GM23338 (cell line): ENCODE results near the gene TRAPPC10.
"Not testable (repeated sequence)": the region's sequence is repeated elsewhere in the genome, so short reads cannot be mapped to it uniquely, and the experiment has no call there.

Source experiments
- CREB1 ChIP-seq: fragments of 250-450 bp; sonication (Bioruptor Pico); IDR thresholded peaks from 2 replicates; pipeline ENCODE4 v1.5.0; 2020; ENCODE audit warnings: low read depth, mild to moderate bottlenecking, moderate library complexity
- EZH2 ChIP-seq: fragments of 200-600 bp; sonication (generic); IDR thresholded peaks from one replicate; pipeline ENCODE4 v1.8.0; 2017; ENCODE audit warnings: antibody characterized with exemption, mild to moderate bottlenecking, low read depth; ENCODE audit not compliant: unreplicated experiment
- EZH2phosphoT487 ChIP-seq: fragments of 200-600 bp; sonication (generic); IDR thresholded peaks from one replicate; pipeline ENCODE4 v1.8.1; 2018; ENCODE audit warnings: antibody characterized with exemption; ENCODE audit not compliant: unreplicated experiment
- NANOG ChIP-seq: IDR thresholded peaks from 2 replicates; pipeline ENCODE4 v1.6.1; 2016; ENCODE audit warnings: antibody characterized with exemption, borderline replicate concordance
- POLR2AphosphoS5 ChIP-seq: IDR thresholded peaks from 2 replicates; pipeline ENCODE4 v1.6.1; 2016; ENCODE audit warnings: antibody characterized with exemption, low read depth
- STAT1 ChIP-seq: IDR thresholded peaks from one replicate; pipeline ENCODE4 v1.6.1; 2016; ENCODE audit warnings: antibody characterized with exemption; ENCODE audit not compliant: unreplicated experiment
- ZNF114 ChIP-seq: fragments of 250-450 bp; sonication (Bioruptor Pico); IDR thresholded peaks from 2 replicates; pipeline ENCODE4 v1.5.0; 2020; ENCODE audit warnings: mild to moderate bottlenecking, moderate library complexity
- TF ChIP-seq, protein P1 (sequence below), 2 experiments: fragments of 200-600 bp in 1 of 2; sonication (generic) in 1 of 2; conservative IDR thresholded peaks; 2 replicates each; pipeline versions ENCODE4 v1.5.1 to v1.6.1; 2016 to 2017; ENCODE audit warnings: antibody characterized with exemption in 2 of 2, low read depth in 2 of 2, mild to moderate bottlenecking in 2 of 2, moderate library complexity in 1 of 2
- TF ChIP-seq, protein P2 (sequence below): IDR thresholded peaks from one replicate; pipeline ENCODE4 v1.6.1; 2018; ENCODE audit warnings: antibody characterized with exemption; ENCODE audit not compliant: unreplicated experiment
- TF ChIP-seq, protein P3 (sequence below): IDR thresholded peaks from 2 replicates; pipeline ENCODE4 v1.6.1; 2016; ENCODE audit warnings: antibody characterized with exemption

DNA sequence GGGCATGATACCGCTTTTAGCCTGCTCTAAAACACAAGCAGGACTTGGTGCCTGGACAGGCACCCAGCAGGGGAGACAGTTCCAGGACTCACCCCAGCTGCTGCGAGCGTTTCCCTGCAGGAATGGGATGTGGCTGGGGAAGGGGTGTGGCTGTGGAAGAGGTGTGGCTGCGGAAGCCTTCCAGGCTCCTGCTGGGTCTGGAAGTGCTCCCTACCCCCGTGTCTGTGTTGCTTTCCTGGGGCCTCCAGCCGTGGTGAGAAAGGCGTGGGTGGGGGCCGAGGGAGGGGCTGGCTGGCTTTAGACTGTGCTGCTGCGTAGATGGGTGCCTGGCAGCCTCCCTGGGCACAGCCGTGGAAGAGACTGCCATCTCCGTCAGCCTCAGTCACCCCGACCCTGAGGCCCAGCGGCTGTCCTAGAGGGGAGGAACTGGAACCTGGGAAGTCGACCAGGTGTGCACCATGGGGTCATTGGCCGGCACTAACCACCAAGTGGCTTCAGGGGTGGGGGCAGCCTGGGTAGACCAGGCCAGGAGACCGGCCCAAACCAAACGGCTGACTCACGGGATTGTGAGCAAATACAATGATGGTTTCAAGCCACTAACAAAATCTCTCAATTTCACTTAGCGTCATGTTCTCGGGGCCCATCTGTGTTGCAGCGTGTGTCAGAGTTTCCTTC lies 141.2 kb downstream of the TRAPPC10 start:
- TF ChIP-seq, protein P1, sequence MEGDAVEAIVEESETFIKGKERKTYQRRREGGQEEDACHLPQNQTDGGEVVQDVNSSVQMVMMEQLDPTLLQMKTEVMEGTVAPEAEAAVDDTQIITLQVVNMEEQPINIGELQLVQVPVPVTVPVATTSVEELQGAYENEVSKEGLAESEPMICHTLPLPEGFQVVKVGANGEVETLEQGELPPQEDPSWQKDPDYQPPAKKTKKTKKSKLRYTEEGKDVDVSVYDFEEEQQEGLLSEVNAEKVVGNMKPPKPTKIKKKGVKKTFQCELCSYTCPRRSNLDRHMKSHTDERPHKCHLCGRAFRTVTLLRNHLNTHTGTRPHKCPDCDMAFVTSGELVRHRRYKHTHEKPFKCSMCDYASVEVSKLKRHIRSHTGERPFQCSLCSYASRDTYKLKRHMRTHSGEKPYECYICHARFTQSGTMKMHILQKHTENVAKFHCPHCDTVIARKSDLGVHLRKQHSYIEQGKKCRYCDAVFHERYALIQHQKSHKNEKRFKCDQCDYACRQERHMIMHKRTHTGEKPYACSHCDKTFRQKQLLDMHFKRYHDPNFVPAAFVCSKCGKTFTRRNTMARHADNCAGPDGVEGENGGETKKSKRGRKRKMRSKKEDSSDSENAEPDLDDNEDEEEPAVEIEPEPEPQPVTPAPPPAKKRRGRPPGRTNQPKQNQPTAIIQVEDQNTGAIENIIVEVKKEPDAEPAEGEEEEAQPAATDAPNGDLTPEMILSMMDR (conservative IDR thresholded peaks at IDR 0.05; ENCODE audit: low read depth in 2 of 2), result not testable (repeated sequence)
- TF ChIP-seq EZH2; POLR2AphosphoS5; EZH2phosphoT487; STAT1; ZNF114 (CRISPR knock-in tag); NANOG; CREB1 (CRISPR knock-in tag): not testable (repeated sequence)
- TF ChIP-seq, protein P2, sequence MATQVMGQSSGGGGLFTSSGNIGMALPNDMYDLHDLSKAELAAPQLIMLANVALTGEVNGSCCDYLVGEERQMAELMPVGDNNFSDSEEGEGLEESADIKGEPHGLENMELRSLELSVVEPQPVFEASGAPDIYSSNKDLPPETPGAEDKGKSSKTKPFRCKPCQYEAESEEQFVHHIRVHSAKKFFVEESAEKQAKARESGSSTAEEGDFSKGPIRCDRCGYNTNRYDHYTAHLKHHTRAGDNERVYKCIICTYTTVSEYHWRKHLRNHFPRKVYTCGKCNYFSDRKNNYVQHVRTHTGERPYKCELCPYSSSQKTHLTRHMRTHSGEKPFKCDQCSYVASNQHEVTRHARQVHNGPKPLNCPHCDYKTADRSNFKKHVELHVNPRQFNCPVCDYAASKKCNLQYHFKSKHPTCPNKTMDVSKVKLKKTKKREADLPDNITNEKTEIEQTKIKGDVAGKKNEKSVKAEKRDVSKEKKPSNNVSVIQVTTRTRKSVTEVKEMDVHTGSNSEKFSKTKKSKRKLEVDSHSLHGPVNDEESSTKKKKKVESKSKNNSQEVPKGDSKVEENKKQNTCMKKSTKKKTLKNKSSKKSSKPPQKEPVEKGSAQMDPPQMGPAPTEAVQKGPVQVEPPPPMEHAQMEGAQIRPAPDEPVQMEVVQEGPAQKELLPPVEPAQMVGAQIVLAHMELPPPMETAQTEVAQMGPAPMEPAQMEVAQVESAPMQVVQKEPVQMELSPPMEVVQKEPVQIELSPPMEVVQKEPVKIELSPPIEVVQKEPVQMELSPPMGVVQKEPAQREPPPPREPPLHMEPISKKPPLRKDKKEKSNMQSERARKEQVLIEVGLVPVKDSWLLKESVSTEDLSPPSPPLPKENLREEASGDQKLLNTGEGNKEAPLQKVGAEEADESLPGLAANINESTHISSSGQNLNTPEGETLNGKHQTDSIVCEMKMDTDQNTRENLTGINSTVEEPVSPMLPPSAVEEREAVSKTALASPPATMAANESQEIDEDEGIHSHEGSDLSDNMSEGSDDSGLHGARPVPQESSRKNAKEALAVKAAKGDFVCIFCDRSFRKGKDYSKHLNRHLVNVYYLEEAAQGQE, result not testable (repeated sequence)
- TF ChIP-seq, protein P3, sequence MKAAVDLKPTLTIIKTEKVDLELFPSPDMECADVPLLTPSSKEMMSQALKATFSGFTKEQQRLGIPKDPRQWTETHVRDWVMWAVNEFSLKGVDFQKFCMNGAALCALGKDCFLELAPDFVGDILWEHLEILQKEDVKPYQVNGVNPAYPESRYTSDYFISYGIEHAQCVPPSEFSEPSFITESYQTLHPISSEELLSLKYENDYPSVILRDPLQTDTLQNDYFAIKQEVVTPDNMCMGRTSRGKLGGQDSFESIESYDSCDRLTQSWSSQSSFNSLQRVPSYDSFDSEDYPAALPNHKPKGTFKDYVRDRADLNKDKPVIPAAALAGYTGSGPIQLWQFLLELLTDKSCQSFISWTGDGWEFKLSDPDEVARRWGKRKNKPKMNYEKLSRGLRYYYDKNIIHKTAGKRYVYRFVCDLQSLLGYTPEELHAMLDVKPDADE, result not testable (repeated sequence)
